GM23338 (cell line): Measurements from ENCODE around the gene TNFRSF1A. TPM values are rescaled to one million over a fixed set of nuclear protein-coding genes. Genes with fewer than 3 reads are reported as not detected.

Experiments
- ATAC-seq: fragments of 200-7000 bp; cut with Tn5 transposase; 3 replicates; pipeline ENCODE4 v1.9.1; 2020
- DNase-seq: peaks from one replicate; pipeline ENCODE4 v3.0.0-alpha.2; 2015; ENCODE audit warnings: low spot score
- H2AFZ ChIP-seq: fragments of 200-600 bp; sonication (generic); 2 replicates; pipeline ENCODE4 v1.8.0; 2016; ENCODE audit warnings: antibody characterized with exemption, mild to moderate bottlenecking, moderate library complexity
- H3F3A ChIP-seq: fragments of 200-600 bp; sonication (generic); replicated peaks from 2 replicates; pipeline ENCODE4 v1.8.0; 2017; ENCODE audit warnings: antibody characterized with exemption, mixed run types, low read depth
- H3K27ac ChIP-seq: fragments of 200-600 bp; sonication (generic); 2 replicates; pipeline ENCODE4 v1.6.1; 2016; ENCODE audit warnings: low read depth
- H3K27me3 ChIP-seq: fragments of 200-600 bp; sonication (generic); 2 replicates; pipeline ENCODE4 v1.8.0; 2016; ENCODE audit warnings: mild to moderate bottlenecking, mixed run types, moderate library complexity; ENCODE audit not compliant: insufficient read depth
- H3K36me3 ChIP-seq: fragments of 200-600 bp; sonication (generic); 2 replicates; pipeline ENCODE4 v1.8.0; 2016; ENCODE audit warnings: mild to moderate bottlenecking; ENCODE audit not compliant: insufficient read depth
- H3K4me1 ChIP-seq: fragments of 200-600 bp; sonication (generic); 2 replicates; pipeline ENCODE4 v1.8.0; 2016; ENCODE audit warnings: mild to moderate bottlenecking, moderate library complexity; ENCODE audit not compliant: insufficient read depth
- H3K4me2 ChIP-seq: fragments of 200-600 bp; sonication (generic); 2 replicates; pipeline ENCODE4 v1.7.1; 2017; ENCODE audit warnings: mixed run types
- H3K4me3 ChIP-seq: fragments of 200-600 bp; sonication (generic); 2 replicates; pipeline ENCODE4 v1.6.1; 2016; ENCODE audit warnings: mixed run types
- H3K79me2 ChIP-seq: fragments of 200-600 bp; sonication (generic); replicated peaks from 2 replicates; pipeline ENCODE4 v1.8.0; 2017; ENCODE audit warnings: mild to moderate bottlenecking; ENCODE audit not compliant: insufficient read depth
- H3K9me2 ChIP-seq: fragments of 200-600 bp; sonication (generic); 2 replicates; pipeline ENCODE4 v1.8.0; 2017; ENCODE audit not compliant: insufficient read depth
- H4K20me1 ChIP-seq: fragments of 200-600 bp; sonication (generic); replicated peaks from 2 replicates; pipeline ENCODE4 v1.8.0; 2017; ENCODE audit warnings: mild to moderate bottlenecking; ENCODE audit not compliant: insufficient read depth
- H3K27ac Mint-ChIP-seq: 2 replicates; pipeline ENCODE4 v1.8.0; 2020; ENCODE audit warnings: inconsistent platforms, mild to moderate bottlenecking, moderate library complexity, mixed read lengths
- H3K27me3 Mint-ChIP-seq: 3 replicates; pipeline ENCODE4 v1.8.0; 2022; ENCODE audit warnings: low read depth, mild to moderate bottlenecking, moderate library complexity, mixed read lengths, inconsistent platforms; ENCODE audit not compliant: insufficient read depth, poor library complexity
- H3K36me3 Mint-ChIP-seq: 3 replicates; pipeline ENCODE4 v1.8.0; 2021; ENCODE audit warnings: low read depth, mild to moderate bottlenecking, inconsistent platforms, moderate library complexity, mixed read lengths
- H3K4me1 Mint-ChIP-seq: 3 replicates; pipeline ENCODE4 v1.8.0; 2020; ENCODE audit warnings: mild to moderate bottlenecking, inconsistent platforms, mixed read lengths
- H3K4me3 Mint-ChIP-seq: 3 replicates; pipeline ENCODE4 v1.8.0; 2021; ENCODE audit warnings: moderate library complexity, mild to moderate bottlenecking, inconsistent platforms, mixed read lengths
- H3K9me3 Mint-ChIP-seq: 3 replicates; pipeline ENCODE4 v1.8.0; 2020; ENCODE audit warnings: moderate library complexity, mild to moderate bottlenecking, inconsistent platforms, mixed read lengths
- CTCF ChIP-seq, 2 experiments: fragments of 200-600 bp in 1 of 2; sonication (generic) in 1 of 2; conservative IDR thresholded peaks; 2 replicates each; pipeline versions ENCODE4 v1.5.1 to v1.6.1; 2016 to 2017; ENCODE audit warnings: antibody characterized with exemption in 2 of 2, low read depth in 2 of 2, mild to moderate bottlenecking in 2 of 2, moderate library complexity in 1 of 2
- EZH2 ChIP-seq: fragments of 200-600 bp; sonication (generic); IDR thresholded peaks from one replicate; pipeline ENCODE4 v1.8.0; 2017; ENCODE audit warnings: antibody characterized with exemption, mild to moderate bottlenecking, low read depth; ENCODE audit not compliant: unreplicated experiment
- NANOG ChIP-seq: IDR thresholded peaks from 2 replicates; pipeline ENCODE4 v1.6.1; 2016; ENCODE audit warnings: antibody characterized with exemption, borderline replicate concordance
- ZNF114 ChIP-seq: fragments of 250-450 bp; sonication (Bioruptor Pico); IDR thresholded peaks from 2 replicates; pipeline ENCODE4 v1.5.0; 2020; ENCODE audit warnings: mild to moderate bottlenecking, moderate library complexity
- polyA plus RNA-seq: library from polyadenylated mRNA; unstranded; fragments of >200 nt; fragmentation: Nextera tagmentation; extraction: Ambion mirVana; gene quantifications from 2 replicates; pipeline ENCODE4 v1.2.1, GENCODE V29; 2016
- total RNA-seq: library from RNA; depleted of rRNA; stranded (reverse); fragments of >200 nt; shearing (Covaris generic); gene quantifications from 2 replicates; pipeline ENCODE4 v1.2.3, GENCODE V29; 2014

TNFRSF1A gene
- total and polyA plus RNA-seq, 2 experiments from 2014 or later = 24.3 to 43.4 TPM

DNA sequence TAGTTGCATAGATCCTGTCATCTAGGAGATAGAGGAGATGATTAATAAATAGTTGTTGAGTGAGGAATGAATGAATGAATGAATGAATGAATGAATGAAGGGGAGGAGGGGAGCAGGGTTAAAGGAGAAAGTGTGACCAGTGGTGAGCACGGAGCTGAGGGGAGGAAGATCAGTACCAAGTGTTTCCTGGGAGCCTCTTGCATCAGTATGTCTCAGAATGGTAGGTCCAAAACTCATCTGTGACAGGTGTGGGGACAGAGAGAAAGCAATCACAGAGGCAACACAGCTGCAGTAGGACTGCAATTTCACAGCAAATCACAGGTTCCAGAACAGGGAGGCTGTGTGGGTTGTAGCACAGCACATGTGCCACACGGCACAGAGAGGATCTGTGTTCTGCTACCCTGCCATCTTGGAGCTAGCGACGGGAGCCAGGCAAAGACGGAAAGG lies 14.5 kb upstream of the TNFRSF1A start:
- H3K27ac ChIP-seq = peak overlapping the region; percentile 63; the same call in 1 of the 2 replicates
- H3K27ac Mint-ChIP-seq = peak overlapping the region; percentile 20; the same call in 1 of the 2 replicates
- H3K4me3 ChIP-seq = no peak overlapping the region
- no peak overlapping the region for H2AFZ ChIP-seq
- H3K36me3 Mint-ChIP-seq = peaks cover 74% of the 10 kb centered on the region
- no peaks in the 10 kb centered on the region for H3K9me3 Mint-ChIP-seq
- no peak overlapping the region for H3K4me2 ChIP-seq
- H3K27me3 Mint-ChIP-seq = peaks cover 12% of the 10 kb centered on the region
- no peak for DNase-seq
- H3K9me2 ChIP-seq = no peaks in the 10 kb centered on the region
- no peaks in the 10 kb centered on the region; the same call in 1 of the 2 replicates for H4K20me1 ChIP-seq
- H3K36me3 ChIP-seq = peaks cover 8% of the 10 kb centered on the region
- peaks cover 20% of the 10 kb centered on the region for H3K4me1 Mint-ChIP-seq
- ATAC-seq = no peak
- peaks cover 7% of the 10 kb centered on the region; the same call in 1 of the 2 replicates for H3K4me1 ChIP-seq
- peaks cover 11% of the 10 kb centered on the region; the same call in 1 of the 2 replicates for H3F3A ChIP-seq
- TF ChIP-seq NANOG = no peak
- TF ChIP-seq ZNF114 (CRISPR knock-in tag) = no peak
- H3K27me3 ChIP-seq = no peaks in the 10 kb centered on the region
- H3K79me2 ChIP-seq = 0 out of 2 replicates have a peak, but pooled peaks cover 2% of the 10 kb centered on the region
- H3K4me3 Mint-ChIP-seq = no peak overlapping the region

GRCh38 chr12:6355491-6356373 lies 13.9 kb upstream of the TNFRSF1A start:
- Histone ChIP-seq H3K27me3 (no peaks in the 10 kb centered on the region), H3K9me2 (no peaks in the 10 kb centered on the region), H3K4me2 (no peak overlapping the region), H3K27ac (peak overlapping the region; percentile 63; the same call in 1 of the 2 replicates), H3K4me3 (no peak overlapping the region), H3F3A (peaks cover 11% of the 10 kb centered on the region; the same call in 1 of the 2 replicates), H2AFZ (no peak overlapping the region), H4K20me1 (no peaks in the 10 kb centered on the region; the same call in 1 of the 2 replicates), H3K36me3 (peaks cover 8% of the 10 kb centered on the region), H3K4me1 (peaks cover 7% of the 10 kb centered on the region; the same call in 1 of the 2 replicates), H3K79me2 (no peaks in the 10 kb centered on the region)
- Mint-ChIP-seq H3K9me3 (no peaks in the 10 kb centered on the region), H3K36me3 (peaks cover 74% of the 10 kb centered on the region), H3K27ac (peak overlapping the region; percentile 36; the same call in 1 of the 2 replicates), H3K27me3 (peaks cover 12% of the 10 kb centered on the region), H3K4me3 (no peak overlapping the region), H3K4me1 (peaks cover 20% of the 10 kb centered on the region)
- ATAC-seq (peak; percentile 92), DNase-seq (peak; percentile 86)
- no peak for TF ChIP-seq EZH2
- TF ChIP-seq CTCF (conservative IDR thresholded peaks at IDR 0.05; ENCODE audit: low read depth in 2 of 2) = peak; percentile 51 to 82
